ENCODE results near the gene ARHGEF17.

DNA sequence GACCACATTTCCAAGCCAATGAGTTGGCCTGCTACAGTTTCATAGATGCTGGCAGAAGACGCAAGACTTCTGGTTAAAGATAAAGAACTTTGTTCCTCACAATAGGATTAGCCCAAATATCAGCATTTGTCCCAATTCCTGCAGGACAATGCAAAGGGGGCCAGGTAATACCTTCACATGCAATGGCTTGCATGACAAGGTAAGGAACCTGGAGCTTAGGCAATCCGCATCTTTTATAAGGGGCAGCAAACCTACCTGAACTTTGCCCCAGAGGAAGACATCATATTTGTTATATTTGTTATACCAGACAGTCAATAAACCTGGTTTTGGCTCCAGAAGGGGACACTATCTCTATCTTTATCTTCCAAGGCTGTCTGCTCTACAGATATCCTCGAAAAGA is 30.6 kb upstream of the ARHGEF17 start:
- TF ChIP-seq, protein P1, sequence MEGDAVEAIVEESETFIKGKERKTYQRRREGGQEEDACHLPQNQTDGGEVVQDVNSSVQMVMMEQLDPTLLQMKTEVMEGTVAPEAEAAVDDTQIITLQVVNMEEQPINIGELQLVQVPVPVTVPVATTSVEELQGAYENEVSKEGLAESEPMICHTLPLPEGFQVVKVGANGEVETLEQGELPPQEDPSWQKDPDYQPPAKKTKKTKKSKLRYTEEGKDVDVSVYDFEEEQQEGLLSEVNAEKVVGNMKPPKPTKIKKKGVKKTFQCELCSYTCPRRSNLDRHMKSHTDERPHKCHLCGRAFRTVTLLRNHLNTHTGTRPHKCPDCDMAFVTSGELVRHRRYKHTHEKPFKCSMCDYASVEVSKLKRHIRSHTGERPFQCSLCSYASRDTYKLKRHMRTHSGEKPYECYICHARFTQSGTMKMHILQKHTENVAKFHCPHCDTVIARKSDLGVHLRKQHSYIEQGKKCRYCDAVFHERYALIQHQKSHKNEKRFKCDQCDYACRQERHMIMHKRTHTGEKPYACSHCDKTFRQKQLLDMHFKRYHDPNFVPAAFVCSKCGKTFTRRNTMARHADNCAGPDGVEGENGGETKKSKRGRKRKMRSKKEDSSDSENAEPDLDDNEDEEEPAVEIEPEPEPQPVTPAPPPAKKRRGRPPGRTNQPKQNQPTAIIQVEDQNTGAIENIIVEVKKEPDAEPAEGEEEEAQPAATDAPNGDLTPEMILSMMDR (IDR thresholded peaks at IDR 0.05), result no peak
- TF ChIP-seq POLR2AphosphoS5 (IDR thresholded peaks at IDR 0.05), result no peak
- no peak for TF ChIP-seq POLR2A (IDR thresholded peaks at IDR 0.05; ENCODE audit: low read depth)

Measured in esophagus muscularis mucosa (tissue), 3 donors.